DMS53 treated with DMSO at 0.1 percent for 48 hours (cell line): Measurements from ENCODE around the gene ZBTB7A.
A peak's percentile ranks its signal among the peaks of the same experiment; 100 is the strongest.

ENCODE experiments used
- DNase-seq: peaks from one replicate; lab custom pipeline; 2025; ENCODE audit not compliant: unreplicated experiment; lab: John Stamatoyannopoulos, UW

The ZBTB7A gene

GRCh38 chr19:4069331-4069959 is 2.7 kb upstream of the ZBTB7A start:
- DNase-seq = no peak

- no peak for DNase-seq
Observed at GRCh38 chr19:4068047-4068966, 1.6 kb upstream of the ZBTB7A start.

GRCh38 chr19:4067396-4068046 is 822 bp upstream of the ZBTB7A start:
- no peak for DNase-seq

- DNase-seq = no peak
Observed at GRCh38 chr19:4066176-4066606, 508 bp downstream of the ZBTB7A start.

GRCh38 chr19:4065430-4066175 is 1.1 kb downstream of the ZBTB7A start:
- DNase-seq = peak; percentile 71

GRCh38 chr19:4064496-4065260 is 2.0 kb downstream of the ZBTB7A start:
- DNase-seq = no peak

GRCh38 chr19:4064149-4064495 is 2.6 kb downstream of the ZBTB7A start:
- no peak for DNase-seq

- DNase-seq = no peak
Observed at GRCh38 chr19:4063369-4064148, 3.1 kb downstream of the ZBTB7A start.

- no peak for DNase-seq
Observed at GRCh38 chr19:4062419-4063368, 4.0 kb downstream of the ZBTB7A start.

GRCh38 chr19:4061683-4062418 is 4.8 kb downstream of the ZBTB7A start:
- DNase-seq = peak; percentile 84

- no peak for DNase-seq
Observed at GRCh38 chr19:4061178-4061682, 5.5 kb downstream of the ZBTB7A start.

- DNase-seq = no peak
Observed at GRCh38 chr19:4060621-4061177, 6.0 kb downstream of the ZBTB7A start.

- no peak for DNase-seq
Observed at GRCh38 chr19:4059891-4060620, 6.6 kb downstream of the ZBTB7A start.

GRCh38 chr19:4059453-4059871 is 7.2 kb downstream of the ZBTB7A start:
- DNase-seq = no peak

- DNase-seq = no peak
Observed at GRCh38 chr19:4058693-4059452, 7.8 kb downstream of the ZBTB7A start.
